Panc1 (cell line): Measurements from ENCODE around the gene MBD3L2.

Experiments
- POLR2AphosphoS5 ChIP-seq: IDR thresholded peaks from 2 replicates; pipeline ENCODE4 v1.6.1; 2012; ENCODE audit warnings: mild to moderate bottlenecking, low read depth, low read length, moderate library complexity
- TF ChIP-seq, protein P1 (sequence below): fragments of 450-650 bp; IDR thresholded peaks from 2 replicates; pipeline ENCODE4 v1.5.1; 2017; ENCODE audit warnings: mild to moderate bottlenecking

DNA sequence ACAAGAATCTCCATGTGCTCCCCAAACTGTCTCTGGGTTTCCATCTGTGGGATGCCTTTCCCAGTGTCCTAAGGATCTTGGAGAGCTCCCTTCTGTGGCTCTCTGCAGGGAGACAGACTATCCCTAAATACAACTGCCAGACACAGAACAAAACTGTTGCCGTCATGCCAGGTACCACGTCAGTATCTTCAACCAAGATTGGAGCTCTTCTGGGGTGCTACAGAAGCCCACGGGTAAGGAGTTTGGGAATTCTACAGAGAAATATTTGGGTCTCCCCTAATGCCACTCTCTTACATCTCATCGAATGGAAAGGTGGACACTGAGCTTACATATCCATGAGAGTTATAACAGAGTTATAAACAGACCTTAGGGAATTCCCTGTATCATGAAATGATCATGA is 14.2 kb downstream of the MBD3L2 start:
- TF ChIP-seq POLR2AphosphoS5: no peak
- TF ChIP-seq, protein P1, sequence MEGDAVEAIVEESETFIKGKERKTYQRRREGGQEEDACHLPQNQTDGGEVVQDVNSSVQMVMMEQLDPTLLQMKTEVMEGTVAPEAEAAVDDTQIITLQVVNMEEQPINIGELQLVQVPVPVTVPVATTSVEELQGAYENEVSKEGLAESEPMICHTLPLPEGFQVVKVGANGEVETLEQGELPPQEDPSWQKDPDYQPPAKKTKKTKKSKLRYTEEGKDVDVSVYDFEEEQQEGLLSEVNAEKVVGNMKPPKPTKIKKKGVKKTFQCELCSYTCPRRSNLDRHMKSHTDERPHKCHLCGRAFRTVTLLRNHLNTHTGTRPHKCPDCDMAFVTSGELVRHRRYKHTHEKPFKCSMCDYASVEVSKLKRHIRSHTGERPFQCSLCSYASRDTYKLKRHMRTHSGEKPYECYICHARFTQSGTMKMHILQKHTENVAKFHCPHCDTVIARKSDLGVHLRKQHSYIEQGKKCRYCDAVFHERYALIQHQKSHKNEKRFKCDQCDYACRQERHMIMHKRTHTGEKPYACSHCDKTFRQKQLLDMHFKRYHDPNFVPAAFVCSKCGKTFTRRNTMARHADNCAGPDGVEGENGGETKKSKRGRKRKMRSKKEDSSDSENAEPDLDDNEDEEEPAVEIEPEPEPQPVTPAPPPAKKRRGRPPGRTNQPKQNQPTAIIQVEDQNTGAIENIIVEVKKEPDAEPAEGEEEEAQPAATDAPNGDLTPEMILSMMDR: no peak
